BLaER1 treated with 17β-estradiol and CSF1 and Interleukin-3, amounts not matched to agents 10 nM and 100 nM (cell line): ENCODE measurements around the gene UMPS.
"Not testable (repeated sequence)": the region's sequence is repeated elsewhere in the genome, so short reads cannot be mapped to it uniquely, and the experiment has no call there.

Source experiments
- H3K27ac ChIP-seq, 11 experiments: shearing (Covaris generic); formaldehyde crosslinking; 2 replicates each; pipeline ENCODE4 v1.8.1; 2022
- H3K27me3 ChIP-seq, 11 experiments: shearing (Covaris generic); formaldehyde crosslinking; 2 replicates each; pipeline ENCODE4 v1.8.1; 2022
- H3K36me3 ChIP-seq, 11 experiments: shearing (Covaris generic); formaldehyde crosslinking; 2 replicates each; pipeline ENCODE4 v1.8.1; 2022
- H3K4me1 ChIP-seq, 10 experiments: shearing (Covaris generic); formaldehyde crosslinking; 2 replicates each; pipeline ENCODE4 v1.8.1; 2022
- H3K4me2 ChIP-seq, 11 experiments: shearing (Covaris generic); formaldehyde crosslinking; 2 replicates each; pipeline ENCODE4 v1.8.1; 2022
- H3K4me3 ChIP-seq, 10 experiments: shearing (Covaris generic); formaldehyde crosslinking; 2 replicates each; pipeline ENCODE4 v1.8.1; 2022
- H3K9ac ChIP-seq, 11 experiments: shearing (Covaris generic); formaldehyde crosslinking; 2 replicates each; pipeline ENCODE4 v1.8.1; 2022
- H3K9me3 ChIP-seq, 11 experiments: shearing (Covaris generic); formaldehyde crosslinking; replicated peaks in 1 of 11; 2 replicates each; pipeline ENCODE4 v1.8.1; 2022
- H4K20me1 ChIP-seq, 11 experiments: shearing (Covaris generic); formaldehyde crosslinking; 2 replicates each; pipeline ENCODE4 v1.8.1; 2022
- Cebpa-rat ChIP-seq, 11 experiments: shearing (Covaris generic); IDR thresholded peaks; 2 replicates each; pipeline ENCODE4 v1.8.1; 2022

UMPS gene

DNA sequence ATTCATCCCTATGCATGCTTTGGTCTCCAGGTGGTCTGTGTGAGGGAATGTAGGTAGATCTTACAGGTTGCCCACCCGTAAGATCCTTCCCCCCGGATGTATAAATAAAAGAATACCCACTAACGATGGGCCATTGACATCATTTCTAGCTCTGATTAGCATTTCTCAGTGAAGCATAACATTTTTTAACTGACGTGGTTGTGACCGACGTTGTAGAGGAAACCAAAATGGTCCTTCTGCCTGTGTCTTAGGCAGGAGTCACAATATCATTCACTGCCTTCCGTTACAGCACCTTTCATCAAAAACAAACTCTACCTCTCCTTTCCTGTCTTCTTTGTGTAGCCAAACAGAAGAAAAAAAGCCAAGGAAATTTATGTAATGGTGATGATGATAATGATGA lies 27.3 kb upstream of the UMPS start:
- Histone ChIP-seq H3K4me1 (peaks cover 12 to 41% (median 33%) of the 10 kb centered on the region in 10 experiments), H3K27ac (no peak overlapping the region), H3K4me2 (peak overlapping the region in 7 of 11 experiments; percentile 38 to 61 (median 41); a peak in 13 of 22 replicates), H3K27me3 (no peaks in the 10 kb centered on the region), H4K20me1 (no peaks in the 10 kb centered on the region), H3K9ac (no peak overlapping the region), H3K9me3 (no peaks in the 10 kb centered on the region), H3K4me3 (no peak overlapping the region), H3K36me3 (no peaks in the 10 kb centered on the region)
- no peak for TF ChIP-seq Cebpa-rat (IDR thresholded peaks at IDR 0.05)

DNA sequence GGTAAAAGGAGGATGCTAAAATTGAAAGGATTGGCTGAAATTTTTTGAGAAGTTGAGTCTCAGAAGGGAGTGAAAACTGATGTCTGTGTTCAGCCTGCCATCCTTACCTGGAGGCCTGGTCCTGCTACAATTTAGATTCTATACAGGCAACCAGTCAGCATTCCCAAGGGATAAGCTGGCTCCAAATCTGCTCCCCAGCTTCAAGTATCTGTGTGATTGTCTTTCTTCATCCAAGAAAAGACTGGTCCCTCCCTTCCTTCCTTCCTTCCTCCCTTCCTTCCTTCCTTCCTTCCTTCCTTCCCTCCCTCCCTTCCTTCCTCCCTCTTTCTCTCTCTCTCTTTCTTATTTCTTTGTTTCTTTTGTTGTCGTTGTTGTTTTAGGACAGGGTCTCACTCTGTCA lies 24.7 kb upstream of the UMPS start:
- peaks cover 12 to 43% (median 36%) of the 10 kb centered on the region in 10 experiments for H3K4me1 ChIP-seq
- TF ChIP-seq Cebpa-rat (IDR thresholded peaks at IDR 0.05), result no peak
- no peaks in the 10 kb centered on the region for H4K20me1 ChIP-seq
- no peak overlapping the region for H3K27ac ChIP-seq
- no peaks in the 10 kb centered on the region for H3K9me3 ChIP-seq
- H3K27me3 ChIP-seq, result no peaks in the 10 kb centered on the region
- H3K4me2 ChIP-seq, result peak overlapping the region in 9 of 11 experiments; percentile 7 to 68 (median 38); a peak in 11 of 22 replicates
- H3K9ac ChIP-seq, result no peak overlapping the region
- no peaks in the 10 kb centered on the region for H3K36me3 ChIP-seq
- no peak overlapping the region for H3K4me3 ChIP-seq

DNA sequence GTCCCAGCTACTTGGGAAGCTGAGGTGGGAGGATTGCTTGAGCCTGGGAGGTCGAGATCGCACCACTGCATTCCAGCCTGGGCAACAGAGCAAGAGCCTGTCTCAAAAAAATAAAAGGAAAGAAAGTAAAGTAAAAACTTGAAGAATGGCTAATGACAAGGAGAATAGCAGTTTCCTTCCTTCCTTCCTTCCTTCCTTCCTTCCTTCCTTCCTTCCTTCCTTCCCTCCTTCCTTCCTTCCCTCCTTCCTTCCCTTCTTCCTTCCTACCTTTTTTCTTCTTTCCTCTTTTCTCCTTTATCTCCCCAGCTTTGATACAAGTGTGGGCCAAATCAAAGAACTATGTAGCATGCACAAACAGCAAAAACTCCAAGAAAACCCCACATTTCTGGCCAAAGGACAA lies 23.0 kb upstream of the UMPS start:
- Histone ChIP-seq H3K4me1 (peaks cover 12 to 43% (median 36%) of the 10 kb centered on the region in 10 experiments), H3K4me2 (peak overlapping the region; percentile 14 to 68 (median 61); a peak in 20 of 22 replicates), H3K27ac (peak overlapping the region in 2 of 11 experiments; percentile 12 to 24; a peak in 1 of 22 replicates)
- not testable (repeated sequence) for H4K20me1 ChIP-seq, H3K36me3 ChIP-seq, H3K9me3 ChIP-seq, H3K27me3 ChIP-seq, H3K9ac ChIP-seq, H3K4me3 ChIP-seq

DNA sequence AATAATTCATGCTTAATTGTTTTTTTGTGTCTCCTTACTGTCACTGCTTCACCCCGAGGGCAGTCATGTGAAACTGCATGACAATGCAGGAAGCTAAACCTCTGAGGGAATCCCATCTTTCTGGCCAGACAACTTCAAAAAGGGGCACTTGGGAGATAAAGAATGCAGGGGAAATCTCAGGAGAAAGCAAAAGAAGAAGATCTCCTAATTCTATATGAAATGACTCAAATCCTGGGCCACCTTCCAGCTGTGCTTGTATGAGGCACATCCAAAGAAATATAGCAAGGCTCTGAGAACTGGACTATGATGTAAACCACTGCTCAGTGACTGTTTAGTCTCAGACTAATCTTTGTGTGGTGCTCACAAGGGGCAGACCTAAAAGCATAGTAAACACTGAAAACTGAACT lies 22.6 kb upstream of the UMPS start:
- peak overlapping the region in 1 of 11 experiments; percentile 26; a peak in 1 of 22 replicates for H3K9ac ChIP-seq
- no peaks in the 10 kb centered on the region for H3K36me3 ChIP-seq
- no peaks in the 10 kb centered on the region for H3K27me3 ChIP-seq
- H3K9me3 ChIP-seq, result no peaks in the 10 kb centered on the region
- peak overlapping the region; percentile 14 to 68 (median 61); a peak in 19 of 22 replicates for H3K4me2 ChIP-seq
- no peak for TF ChIP-seq Cebpa-rat (IDR thresholded peaks at IDR 0.05)
- H3K4me1 ChIP-seq, result peaks cover 12 to 42% (median 36%) of the 10 kb centered on the region in 10 experiments
- peak overlapping the region in 1 of 11 experiments; percentile 24; a peak in 2 of 22 replicates for H3K27ac ChIP-seq
- no peak overlapping the region for H3K4me3 ChIP-seq
- no peaks in the 10 kb centered on the region for H4K20me1 ChIP-seq

DNA sequence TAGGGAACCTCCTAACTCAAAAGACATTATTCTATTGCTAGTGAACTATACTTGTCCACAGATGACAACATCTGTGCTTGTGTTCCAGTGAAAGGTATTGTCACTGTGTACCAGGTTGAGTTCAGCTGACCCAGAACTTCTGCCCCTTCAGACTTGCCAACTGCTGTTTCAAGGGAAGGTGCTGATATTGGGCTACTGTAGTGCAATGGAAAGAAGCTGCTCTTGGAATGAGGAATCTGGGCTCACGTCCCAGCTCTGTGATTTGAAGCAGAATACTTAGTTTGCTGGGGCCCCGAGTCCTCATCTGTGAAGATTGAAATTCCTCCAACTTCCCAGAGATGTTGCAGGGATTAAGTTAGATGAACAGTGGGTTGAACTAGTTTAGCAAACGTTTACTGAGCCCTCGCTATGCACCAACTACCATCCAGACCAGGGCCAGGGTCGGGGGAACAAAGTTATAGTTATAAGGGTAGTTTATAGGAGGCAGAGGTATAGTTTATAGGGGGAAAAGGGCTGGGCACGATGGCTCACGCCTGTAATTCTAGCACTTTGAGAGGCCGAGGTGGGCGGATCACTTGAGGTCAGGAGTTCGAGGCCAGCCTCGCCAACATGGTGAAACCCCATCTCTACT lies 15.9 kb upstream of the UMPS start:
- no peak for TF ChIP-seq Cebpa-rat (IDR thresholded peaks at IDR 0.05)
- no peaks in the 10 kb centered on the region for H4K20me1 ChIP-seq
- H3K4me1 ChIP-seq, result no peaks in the 10 kb centered on the region
- no peak overlapping the region for H3K4me3 ChIP-seq
- no peaks in the 10 kb centered on the region for H3K36me3 ChIP-seq
- H3K27ac ChIP-seq, result no peak overlapping the region
- no peaks in the 10 kb centered on the region for H3K27me3 ChIP-seq
- H3K4me2 ChIP-seq, result no peak overlapping the region
- no peaks in the 10 kb centered on the region for H3K9me3 ChIP-seq
- no peak overlapping the region for H3K9ac ChIP-seq

DNA sequence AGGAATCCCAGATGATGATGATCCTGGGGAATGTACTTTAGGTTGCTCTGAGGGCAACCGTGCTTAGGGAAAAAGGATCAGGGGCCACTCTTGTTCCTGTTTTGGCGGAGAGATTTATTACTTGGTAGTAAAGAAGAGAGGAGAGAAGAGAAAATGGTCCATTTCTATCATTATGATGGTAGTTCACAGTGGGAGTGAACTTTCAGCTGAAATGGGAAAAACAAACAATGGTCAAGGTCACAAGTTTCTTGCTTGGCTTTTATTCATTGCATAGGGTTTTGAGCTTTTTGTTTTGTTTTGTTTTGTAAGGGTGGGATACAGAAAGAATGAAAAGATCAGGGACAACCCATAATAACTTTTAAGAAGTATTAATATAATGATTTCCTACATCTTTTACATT lies 7.7 kb upstream of the UMPS start:
- Histone ChIP-seq H3K4me2 (no peak overlapping the region), H3K9ac (no peak overlapping the region), H3K4me3 (no peak overlapping the region), H3K36me3 (no peaks in the 10 kb centered on the region), H3K9me3 (no peaks in the 10 kb centered on the region), H3K27ac (no peak overlapping the region), H3K27me3 (no peaks in the 10 kb centered on the region), H3K4me1 (no peaks in the 10 kb centered on the region), H4K20me1 (no peaks in the 10 kb centered on the region)
- no peak for TF ChIP-seq Cebpa-rat (IDR thresholded peaks at IDR 0.05)

DNA sequence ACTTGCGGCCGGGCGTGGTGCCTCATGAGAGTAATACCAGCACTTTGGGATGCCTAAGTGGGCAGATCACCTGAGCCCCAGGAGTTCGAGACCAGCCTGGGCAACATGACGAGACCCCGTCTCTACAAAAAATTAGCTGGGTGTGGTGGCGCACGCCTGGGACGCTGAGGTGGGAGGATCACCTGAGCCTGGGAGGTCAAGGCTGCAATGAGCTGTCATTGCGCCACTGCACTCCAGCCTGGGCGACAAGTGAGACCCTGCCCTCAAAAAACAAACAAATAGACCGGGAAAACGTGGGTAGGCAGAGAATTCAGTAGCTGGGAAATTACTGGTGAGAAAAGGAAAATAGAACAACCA lies 667 bp downstream of the UMPS start:
- peak overlapping the region; percentile 93 to 100 (median 96) for H3K4me2 ChIP-seq
- H3K27ac ChIP-seq, result peak overlapping the region; percentile 78 to 94 (median 90)
- peaks cover 15 to 45% (median 33%) of the 10 kb centered on the region in 11 experiments for H3K36me3 ChIP-seq
- TF ChIP-seq Cebpa-rat (IDR thresholded peaks at IDR 0.05), result no peak
- no peaks in the 10 kb centered on the region for H3K27me3 ChIP-seq
- H3K4me3 ChIP-seq, result peak overlapping the region; percentile 80 to 95 (median 89)
- H4K20me1 ChIP-seq, result peaks cover 0 to 48% (median 15%) of the 10 kb centered on the region in 11 experiments; a peak in 15 of 22 replicates
- no peaks in the 10 kb centered on the region for H3K9me3 ChIP-seq
- H3K9ac ChIP-seq, result peak overlapping the region; percentile 90 to 95 (median 92)
- H3K4me1 ChIP-seq, result peaks cover 28 to 37% (median 32%) of the 10 kb centered on the region in 10 experiments

DNA sequence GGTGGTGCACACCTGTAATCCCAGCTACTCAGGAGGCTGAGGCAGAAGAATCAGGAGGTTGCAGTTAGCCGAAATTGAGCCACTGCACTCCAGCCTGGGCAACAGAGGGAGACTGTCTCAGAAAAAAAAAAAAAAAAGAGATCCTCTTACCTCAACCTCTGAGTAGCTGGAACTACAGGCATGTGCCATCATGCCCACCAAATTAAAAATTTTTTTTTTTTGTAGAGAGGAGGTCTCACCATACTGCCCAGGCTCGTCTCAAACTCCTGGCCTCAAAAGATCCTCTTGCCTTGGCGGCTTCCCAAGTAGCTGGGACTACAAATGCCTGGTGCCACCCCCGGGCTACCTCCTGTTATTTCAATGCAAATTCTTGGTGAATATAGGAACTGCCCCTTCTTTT lies 1.5 kb downstream of the UMPS start:
- Histone ChIP-seq H4K20me1 (peaks cover 0 to 49% (median 15%) of the 10 kb centered on the region in 11 experiments; a peak in 15 of 22 replicates), H3K9ac (peak overlapping the region in 6 of 11 experiments; percentile 90 to 92 (median 91); a peak in 4 of 22 replicates), H3K36me3 (peaks cover 19 to 54% (median 42%) of the 10 kb centered on the region in 11 experiments), H3K4me1 (peaks cover 28 to 37% (median 32%) of the 10 kb centered on the region in 10 experiments), H3K4me2 (peak overlapping the region; percentile 93 to 100 (median 96)), H3K27me3 (no peaks in the 10 kb centered on the region), H3K9me3 (no peaks in the 10 kb centered on the region), H3K4me3 (peak overlapping the region in 9 of 10 experiments; percentile 80 to 95 (median 89); a peak in 15 of 20 replicates), H3K27ac (no peak overlapping the region)
- no peak for TF ChIP-seq Cebpa-rat (IDR thresholded peaks at IDR 0.05)

DNA sequence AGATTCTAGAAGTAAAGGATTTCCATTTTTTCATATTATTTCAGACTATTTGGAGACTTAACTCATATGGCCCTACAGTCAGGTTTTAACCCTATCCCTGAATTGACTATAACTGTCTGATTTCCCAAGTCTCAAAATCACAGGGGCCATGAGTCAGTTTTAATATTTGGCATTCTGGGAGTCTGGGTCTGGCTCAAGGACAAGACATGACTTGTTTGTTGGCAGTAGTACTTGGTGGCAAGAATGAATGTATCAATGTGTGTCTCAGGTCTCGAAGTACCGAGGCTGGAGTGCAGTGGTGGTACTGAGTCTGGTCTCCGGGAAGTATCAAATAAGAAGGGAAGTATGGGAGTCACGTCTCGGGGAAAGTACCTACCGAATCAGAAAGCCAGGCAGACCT lies 10.8 kb downstream of the UMPS start:
- Histone ChIP-seq H3K9ac (no peak overlapping the region), H4K20me1 (peaks cover 0 to 61% (median 41%) of the 10 kb centered on the region in 11 experiments; a peak in 14 of 22 replicates), H3K4me3 (no peak overlapping the region), H3K27me3 (no peaks in the 10 kb centered on the region), H3K9me3 (no peaks in the 10 kb centered on the region), H3K27ac (no peak overlapping the region), H3K4me1 (no peaks in the 10 kb centered on the region), H3K4me2 (no peak overlapping the region), H3K36me3 (peaks cover 91 to 100% (median 97%) of the 10 kb centered on the region in 11 experiments)
- TF ChIP-seq Cebpa-rat (IDR thresholded peaks at IDR 0.05), result no peak

DNA sequence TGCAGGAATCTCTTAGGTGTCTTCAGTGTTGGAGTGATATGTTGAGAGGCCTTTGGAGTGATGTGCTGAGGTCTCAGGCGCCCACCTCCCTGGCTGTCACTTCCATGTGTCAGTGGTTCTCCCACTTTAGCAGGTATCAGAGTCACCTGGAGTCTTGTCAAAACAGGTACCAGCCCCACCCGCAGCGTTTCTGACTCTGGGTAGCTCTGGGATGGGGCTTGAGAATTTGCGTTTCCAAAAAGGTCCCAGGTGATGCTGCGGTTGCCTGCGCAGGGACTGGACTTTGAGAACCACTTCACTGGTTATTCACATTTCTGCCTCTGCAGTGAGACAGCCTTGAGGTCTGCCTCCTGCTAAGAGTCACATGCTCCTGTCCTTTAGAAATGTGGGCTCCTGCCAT lies 15.5 kb downstream of the UMPS start:
- Histone ChIP-seq H4K20me1 (peaks cover 0 to 29% (median 14%) of the 10 kb centered on the region in 11 experiments; a peak in 10 of 22 replicates), H3K9ac (no peak overlapping the region), H3K9me3 (peaks cover 0 to 12% (median 6%) of the 10 kb centered on the region in 11 experiments; a peak in 10 of 22 replicates), H3K27me3 (no peaks in the 10 kb centered on the region), H3K4me3 (no peak overlapping the region), H3K27ac (no peak overlapping the region), H3K4me1 (no peaks in the 10 kb centered on the region), H3K36me3 (peaks cover 61 to 82% (median 78%) of the 10 kb centered on the region in 11 experiments), H3K4me2 (no peak overlapping the region)
- no peak for TF ChIP-seq Cebpa-rat (IDR thresholded peaks at IDR 0.05)
